Fibroblast of lung (primary cell): ENCODE data around the gene BCKDHB.

Source experiments
- CTCF ChIP-seq, 2 donors: IDR thresholded peaks in 1 of 2; conservative IDR thresholded peaks in 1 of 2; 1 replicate in 1 of 2; 2 replicates in 1 of 2; pipeline ENCODE4 v1.5.1; 2011 to 2012; ENCODE audit warnings: low read length in 2 of 2, control low read depth in 1 of 2, inconsistent platforms in 1 of 2, low read depth in 1 of 2, mild to moderate bottlenecking in 1 of 2
- EZH2 ChIP-seq: IDR thresholded peaks from 2 replicates; pipeline ENCODE4 v1.5.1; 2012; ENCODE audit warnings: low read length, control low read depth, mild to moderate bottlenecking; ENCODE audit errors: missing control alignments

- TF ChIP-seq CTCF (conservative IDR thresholded peaks at IDR 0.05 in 1 of 2, IDR thresholded peaks at IDR 0.05 in 1 of 2; ENCODE audit: low read depth in 1 of 2, low read length in 2 of 2) (no peak), EZH2 (no peak)
Measured at GRCh38 chr6:80233958-80234357, 127.5 kb downstream of the BCKDHB start.
